Fibroblast of lung (primary cell): ENCODE measurements around the gene CPNE6.

Experiments used
- CTCF ChIP-seq, 2 donors: IDR thresholded peaks in 1 of 2; conservative IDR thresholded peaks in 1 of 2; 1 replicate in 1 of 2; 2 replicates in 1 of 2; pipeline ENCODE4 v1.5.1; 2011 to 2012; ENCODE audit warnings: low read length in 2 of 2, control low read depth in 1 of 2, inconsistent platforms in 1 of 2, low read depth in 1 of 2, mild to moderate bottlenecking in 1 of 2
- EZH2 ChIP-seq: IDR thresholded peaks from 2 replicates; pipeline ENCODE4 v1.5.1; 2012; ENCODE audit warnings: low read length, control low read depth, mild to moderate bottlenecking; ENCODE audit errors: missing control alignments

DNA sequence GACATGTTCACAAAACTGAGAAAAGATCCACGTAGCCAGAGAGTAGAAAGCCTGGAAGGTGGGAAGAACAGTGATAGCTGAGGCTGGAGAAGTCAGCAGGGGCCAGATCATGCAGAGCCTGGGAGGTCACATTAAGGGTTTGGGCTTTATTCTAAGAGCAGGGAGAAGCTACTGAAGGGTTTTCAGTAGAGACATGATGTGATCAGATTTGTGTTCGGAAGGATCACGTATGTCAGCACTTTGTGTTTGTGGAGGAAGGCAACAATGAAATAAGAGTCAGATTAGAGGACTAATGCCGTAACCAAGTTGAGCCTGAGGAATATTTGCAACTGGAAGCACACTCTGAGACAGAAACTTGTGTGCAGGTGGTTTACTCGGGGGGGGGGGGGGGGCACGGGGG lies 18.5 kb downstream of the CPNE6 start:
- TF ChIP-seq CTCF (conservative IDR thresholded peaks at IDR 0.05 in 1 of 2, IDR thresholded peaks at IDR 0.05 in 1 of 2; ENCODE audit: low read depth in 1 of 2, low read length in 2 of 2) (no peak), EZH2 (no peak)
